H1 (cell line): ENCODE measurements around the gene PROX2. TPM values are rescaled to one million over a fixed set of nuclear protein-coding genes. Genes with fewer than 3 reads are reported as not detected.

Experiments
- CTCF ChIA-PET: fragments of 300-600 bp; sonication (Branson Sonifier 250); formaldehyde crosslinking; loops from one replicate; lab custom pipeline; 2021; ENCODE audit not compliant: partially characterized antibody; lab: Charles Lee
- POLR2A ChIA-PET: fragments of 300-600 bp; sonication (Branson Sonifier 250); formaldehyde crosslinking; loops from one replicate; lab custom pipeline; 2021; ENCODE audit warnings: inconsistent platforms; ENCODE audit not compliant: partially characterized antibody; lab: Charles Lee
- DNase-seq, 2 experiments: peaks; one replicate each; pipeline versions ENCODE4 v3.0.0 to v3.0.0-alpha.2; 2010 to 2022; ENCODE audit warnings: low spot score in 2 of 2, low read depth in 1 of 2, mixed read lengths in 1 of 2
- FAIRE-seq: peaks from 2 replicates; lab custom pipeline; 2011; peaks lifted over from hg19 to GRCh38; lab: Jason Lieb, UNC
- H2AFZ ChIP-seq: 2 replicates; pipeline ENCODE4 v1.8.1; 2012; ENCODE audit warnings: low read length, inconsistent platforms
- H2AK5ac ChIP-seq: 2 replicates; pipeline ENCODE4 v1.6.1; 2013; ENCODE audit warnings: low read depth, low read length
- H2BK120ac ChIP-seq: replicated peaks from 2 replicates; pipeline ENCODE3; 2013; ENCODE audit warnings: low read depth, low read length, inconsistent platforms
- H2BK12ac ChIP-seq: 2 replicates; pipeline ENCODE4 v1.6.1; 2013; ENCODE audit warnings: low read depth, low read length
- H2BK15ac ChIP-seq: 2 replicates; pipeline ENCODE4 v1.6.1; 2013; ENCODE audit warnings: low read length
- H2BK20ac ChIP-seq: 2 replicates; pipeline ENCODE4 v1.6.1; 2013; ENCODE audit warnings: low read length
- H2BK5ac ChIP-seq: 2 replicates; pipeline ENCODE4 v1.6.1; 2013; ENCODE audit warnings: low read depth, low read length
- H3K14ac ChIP-seq: 2 replicates; pipeline ENCODE4 v1.6.1; 2013; ENCODE audit warnings: inconsistent platforms; ENCODE audit not compliant: insufficient read length
- H3K18ac ChIP-seq: 2 replicates; pipeline ENCODE4 v1.6.1; 2013; ENCODE audit warnings: low read length; ENCODE audit errors: extremely low read depth
- H3K23ac ChIP-seq: 2 replicates; pipeline ENCODE4 v1.6.1; 2013; ENCODE audit warnings: inconsistent platforms; ENCODE audit not compliant: insufficient read length
- H3K23me2 ChIP-seq: 2 replicates; pipeline ENCODE4 v1.6.1; 2013; ENCODE audit warnings: low read depth, low read length
- H3K27ac ChIP-seq: 2 replicates; pipeline ENCODE4 v1.6.1; 2011; ENCODE audit warnings: low read depth, low read length, inconsistent platforms
- H3K27me3 ChIP-seq, 4 experiments: replicated peaks in 1 of 4; 1 replicate in 1 of 4; 2 replicates in 3 of 4; pipeline versions ENCODE4 v1.6.1 to v1.8.1; 2011 to 2013; ENCODE audit warnings: low read length in 3 of 4, mild to moderate bottlenecking in 3 of 4, inconsistent platforms in 2 of 4, mixed read lengths in 2 of 4, moderate library complexity in 1 of 4; ENCODE audit not compliant: control insufficient read depth in 3 of 4, insufficient read depth in 3 of 4; ENCODE audit errors: extremely low read depth in 1 of 4
- H3K36me3 ChIP-seq, 4 experiments: 2 replicates each; pipeline versions ENCODE4 v1.6.1 to v1.8.1; 2011 to 2013; ENCODE audit warnings: mild to moderate bottlenecking in 4 of 4, low read length in 3 of 4, moderate library complexity in 2 of 4, control low read depth in 1 of 4, inconsistent platforms in 1 of 4; ENCODE audit not compliant: insufficient read depth in 4 of 4, control insufficient read depth in 2 of 4
- H3K4ac ChIP-seq: replicated peaks from 2 replicates; pipeline ENCODE3; 2013; ENCODE audit warnings: low read length, low read depth, mixed read lengths, inconsistent platforms; ENCODE audit not compliant: insufficient read length
- H3K4me1 ChIP-seq, 4 experiments: replicated peaks in 1 of 4; 1 replicate in 1 of 4; 2 replicates in 3 of 4; pipeline versions ENCODE4 v1.6.1 to v1.8.1; 2011 to 2013; ENCODE audit warnings: low read length in 3 of 4, inconsistent platforms in 2 of 4, mixed read lengths in 1 of 4; ENCODE audit not compliant: insufficient read depth in 4 of 4, control insufficient read depth in 3 of 4
- H3K4me2 ChIP-seq, 2 experiments: 2 replicates each; pipeline versions ENCODE4 v1.6.1 to v1.8.1; 2011 to 2013; ENCODE audit warnings: low read depth in 2 of 2, low read length in 2 of 2, control low read depth in 1 of 2, inconsistent platforms in 1 of 2, mild to moderate bottlenecking in 1 of 2; ENCODE audit not compliant: insufficient read depth in 1 of 2
- H3K4me3 ChIP-seq, 4 experiments: fragments of 200-600, 300-600 bp in 1 of 4; sonication (generic), shearing (Covaris generic), sonication (Bioruptor Twin) in 1 of 4; 2 replicates each; pipeline versions ENCODE4 v1.5.1 to v1.8.1; 2011 to 2016; ENCODE audit warnings: low read length in 4 of 4, low read depth in 3 of 4, control low read depth in 2 of 4, inconsistent platforms in 2 of 4, mild to moderate bottlenecking in 2 of 4, mixed read lengths in 1 of 4, moderate library complexity in 1 of 4; ENCODE audit not compliant: insufficient read depth in 2 of 4; ENCODE audit errors: extremely low read depth in 1 of 4
- H3K56ac ChIP-seq: replicated peaks from 2 replicates; pipeline ENCODE3; 2013; ENCODE audit warnings: low read depth, mild to moderate bottlenecking, mixed read lengths, low read length, inconsistent platforms; ENCODE audit not compliant: insufficient read length
- H3K79me1 ChIP-seq: 2 replicates; pipeline ENCODE4 v1.6.1; 2013; ENCODE audit warnings: low read depth, low read length, control low read depth
- H3K79me2 ChIP-seq, 2 experiments: 2 replicates each; pipeline versions ENCODE4 v1.6.1 to v1.8.1; 2012 to 2013; ENCODE audit warnings: low read length in 2 of 2, mild to moderate bottlenecking in 2 of 2, inconsistent platforms in 1 of 2; ENCODE audit not compliant: insufficient read depth in 2 of 2, control insufficient read depth in 1 of 2
- H3K9ac ChIP-seq, 4 experiments: replicated peaks in 1 of 4; 1 replicate in 1 of 4; 2 replicates in 3 of 4; pipeline versions ENCODE4 v1.6.1 to v1.8.1; 2011 to 2013; ENCODE audit warnings: low read depth in 3 of 4, low read length in 3 of 4, control low read depth in 2 of 4, mild to moderate bottlenecking in 2 of 4, moderate library complexity in 2 of 4, inconsistent platforms in 1 of 4; ENCODE audit errors: extremely low read depth in 1 of 4
- H3K9me3 ChIP-seq, 2 experiments: 2 replicates each; pipeline versions ENCODE4 v1.6.1 to v1.8.1; 2012 to 2013; ENCODE audit warnings: mild to moderate bottlenecking in 2 of 2, moderate library complexity in 2 of 2, control low read depth in 1 of 2, inconsistent platforms in 1 of 2, low read depth in 1 of 2, low read length in 1 of 2, mixed read lengths in 1 of 2; ENCODE audit not compliant: insufficient read depth in 2 of 2
- H4K20me1 ChIP-seq, 2 experiments: replicated peaks in 1 of 2; 2 replicates each; pipeline versions ENCODE3 to v1.8.1; 2011 to 2013; ENCODE audit warnings: inconsistent platforms in 2 of 2, low read length in 2 of 2, mild to moderate bottlenecking in 1 of 2; ENCODE audit not compliant: insufficient read depth in 2 of 2, control insufficient read depth in 1 of 2
- H4K5ac ChIP-seq: 2 replicates; pipeline ENCODE4 v1.6.1; 2013; ENCODE audit warnings: low read length, low read depth, mixed read lengths, inconsistent platforms; ENCODE audit not compliant: insufficient read length
- H4K8ac ChIP-seq: 2 replicates; pipeline ENCODE4 v1.8.0; 2013; ENCODE audit warnings: mild to moderate bottlenecking, moderate library complexity, low read length, inconsistent platforms; ENCODE audit not compliant: insufficient read depth; ENCODE audit errors: extremely low read depth
- H4K91ac ChIP-seq: replicated peaks from 2 replicates; pipeline ENCODE3; 2013; ENCODE audit warnings: low read length, mixed read lengths, inconsistent platforms; ENCODE audit not compliant: insufficient read length
- ASH2L ChIP-seq: fragments of 200-600, 300-600 bp; sonication (generic); IDR thresholded peaks from one replicate; pipeline ENCODE4 v1.7.1; 2017; ENCODE audit warnings: low read length
- CBX8 ChIP-seq: fragments of 300-800, 300-1000 bp; sonication (generic); IDR thresholded peaks from 2 replicates; pipeline ENCODE4 v1.7.1; 2016; ENCODE audit warnings: low read depth, low read length, borderline replicate concordance
- CREB1 ChIP-seq: IDR thresholded peaks from 2 replicates; pipeline ENCODE4 v1.6.1; 2012; ENCODE audit warnings: inconsistent platforms
- EP300 ChIP-seq, 2 experiments: IDR thresholded peaks; 1 replicate in 1 of 2; 2 replicates in 1 of 2; pipeline ENCODE4 v1.6.1; 2011 to 2012; ENCODE audit warnings: low read depth in 2 of 2, low read length in 2 of 2, mild to moderate bottlenecking in 2 of 2, borderline replicate concordance in 1 of 2, inconsistent platforms in 1 of 2, moderate library complexity in 1 of 2
- GABPA ChIP-seq: IDR thresholded peaks from 2 replicates; pipeline ENCODE4 v1.6.1; 2011; ENCODE audit warnings: mild to moderate bottlenecking, low read length, moderate library complexity, borderline replicate concordance; ENCODE audit not compliant: insufficient read depth
- SIN3A ChIP-seq, 2 experiments: IDR thresholded peaks in 1 of 2; conservative IDR thresholded peaks in 1 of 2; 2 replicates each; pipeline ENCODE4 v1.6.1; 2011 to 2012; ENCODE audit warnings: low read length in 2 of 2, improper control_type of control experiment in 1 of 2, low read depth in 1 of 2, mild to moderate bottlenecking in 1 of 2
- TCF12 ChIP-seq: IDR thresholded peaks from 2 replicates; pipeline ENCODE4 v1.6.1; 2011; ENCODE audit warnings: low read depth, mild to moderate bottlenecking, low read length
- WGBS, 2 experiments: shearing (Covaris generic) in 1 of 2; methylation state at CpG; one replicate each; pipeline versions ENCODE4 v1.1.6 to v1.1.7; 2013 to 2015; ENCODE audit warnings: low lambda C conversion rate in 2 of 2, mixed read lengths in 2 of 2, inconsistent platforms in 1 of 2, low coverage in 1 of 2, missing lambda C conversion rate in 1 of 2; ENCODE audit not compliant: insufficient replicate concordance in 2 of 2, insufficient coverage in 1 of 2, insufficient read length in 1 of 2; ENCODE audit errors: extremely low coverage in 1 of 2, missing lambda C conversion rate in 1 of 2; 5-methylcytosine and 5-hydroxymethylcytosine counted together
- polyA plus RNA-seq, 7 experiments: library from polyadenylated mRNA; depleted of rRNA in 3 of 7; stranded (reverse) in 5 of 7; unstranded in 2 of 7; fragments of >200 nt in 5 of 7; fragments of 200-250 nt in 2 of 7; gene quantifications; 1 replicate in 5 of 7; 2 replicates in 1 of 7; 4 replicates in 1 of 7; pipeline versions ENCODE4 v1.2.1 to v1.2.3, GENCODE V29; 2011 to 2013; ENCODE audit warnings: missing spikeins in 2 of 7, mixed read lengths in 2 of 7
- total RNA-seq: library from RNA; stranded (reverse); fragmentation: NEBNext Ultra II Directional; extraction: Animal tissue kit (Norgen Biotek cat#: 25700); gene quantifications from 2 replicates; pipeline ENCODE4 v1.2.1, GENCODE V29; 2021

Gene PROX2
- total and polyA plus RNA-seq, 2 of the 8 experiments (the other 6 are each of a cell fraction or from before 2014, with no cell fraction given), result 0.03 TPM; not detected in 1

GRCh38 chr14:74919421-74920165 is 43.6 kb upstream of the PROX2 start:
- H4K20me1 ChIP-seq, result no peaks in the 10 kb centered on the region
- no peak overlapping the region for H4K91ac ChIP-seq
- WGBS, 2 experiments, result 83% methylated on average over 20 of the region's 22 CpGs; no CpG with 5 or more reads in 1 of the 2 experiments
- CTCF ChIA-PET, result interaction anchor here (3.9 to 4.3 kb wide), 3 partner anchors 8 to 26 kb away, joined by 19 to 36 read pairs (median 26); no protein-coding TSS in a partner anchor
- H3K27ac ChIP-seq, result no peak overlapping the region
- no peak overlapping the region for H2BK20ac ChIP-seq
- H3K79me2 ChIP-seq, result no peaks in the 10 kb centered on the region
- no peak overlapping the region for H2AFZ ChIP-seq
- no peak overlapping the region for H2BK15ac ChIP-seq
- H3K79me1 ChIP-seq, result no peaks in the 10 kb centered on the region
- FAIRE-seq (no peak), DNase-seq (no peak)
- H3K36me3 ChIP-seq, result peaks cover 0 to 3% (median 0%) of the 10 kb centered on the region in 4 experiments; a peak in 3 of 8 replicates
- peaks cover 2% of the 10 kb centered on the region; the same call in 1 of the 2 replicates for H3K23me2 ChIP-seq
- no peak overlapping the region for H3K18ac ChIP-seq
- no peak overlapping the region for H2BK120ac ChIP-seq
- no peak overlapping the region for H3K23ac ChIP-seq
- no peaks in the 10 kb centered on the region for H3K9me3 ChIP-seq
- H3K4me3 ChIP-seq, result no peak overlapping the region
- TF ChIP-seq CREB1 (no peak), GABPA (no peak), CBX8 (no peak), ASH2L (no peak), SIN3A (conservative IDR thresholded peaks at IDR 0.05 in 1 of 2, IDR thresholded peaks at IDR 0.05 in 1 of 2; ENCODE audit: low read depth in 1 of 2, low read length in 2 of 2) (no peak), TCF12 (no peak), EP300 (IDR thresholded peaks at IDR 0.05; ENCODE audit: borderline replicate concordance in 1 of 2, low read depth in 2 of 2, low read length in 2 of 2) (no peak)
- no peak overlapping the region for H2AK5ac ChIP-seq
- no peak overlapping the region for H3K56ac ChIP-seq
- H4K5ac ChIP-seq, result no peak overlapping the region
- no peaks in the 10 kb centered on the region; a peak in 1 of 7 replicates for H3K4me1 ChIP-seq
- no peak overlapping the region for H2BK5ac ChIP-seq
- no peak overlapping the region for H3K14ac ChIP-seq
- no peak overlapping the region for H4K8ac ChIP-seq
- no peak overlapping the region for H3K4ac ChIP-seq
- no peak overlapping the region for H3K9ac ChIP-seq
- H3K4me2 ChIP-seq, result no peak overlapping the region
- 0 out of 7 replicates have a peak, but pooled peaks cover 0 to 2% (median 0%) of the 10 kb centered on the region in 4 experiments for H3K27me3 ChIP-seq
- no peak overlapping the region for H2BK12ac ChIP-seq
- POLR2A ChIA-PET, result interaction anchor here (0.8 to 1.1 kb wide), 2 partner anchors 8 to 15 kb away, joined by 3 read pairs; no protein-coding TSS in a partner anchor
